ENCODE measurements around the gene PPME1. TPM values are rescaled to one million over a fixed set of nuclear protein-coding genes. Genes with fewer than 3 reads are reported as not detected.

PPME1 gene
- total and polyA plus RNA-seq, 2 of the 4 experiments (the other 2 are of a cell fraction) = 42.3 to 89.5 TPM

- CTCF ChIA-PET = no interaction called here
- Histone ChIP-seq H3K56ac (ENCODE audit: extremely low read depth, insufficient read depth, low read length) (no peak overlapping the region), H3K36me3 (ENCODE audit: control insufficient read depth, insufficient read depth, low read length) (0 out of 2 replicates have a peak, but pooled peaks cover 1% of the 10 kb centered on the region), H3K4me1 (ENCODE audit: control insufficient read depth, insufficient read depth, low read length) (no peaks in the 10 kb centered on the region), H3K79me1 (ENCODE audit: low read depth in 1 of 2, low read length in 2 of 2) (peaks cover 21 to 52% of the 10 kb centered on the region in 2 experiments), H3K23ac (ENCODE audit: low read depth, low read length) (no peak overlapping the region), H3K4me2 (ENCODE audit: low read depth, low read length) (no peak overlapping the region), H2AK5ac (ENCODE audit: low read depth, low read length) (no peak overlapping the region), H3K4me3 (ENCODE audit: insufficient read depth, low read depth, low read length) (no peak overlapping the region), H3K14ac (replicated peaks; ENCODE audit: low read depth, low read length) (no peak overlapping the region), H2BK15ac (ENCODE audit: low read depth, low read length) (no peak overlapping the region), H2BK120ac (ENCODE audit: low read depth, low read length) (no peak overlapping the region), H3K18ac (ENCODE audit: low read depth, low read length) (no peak overlapping the region), H3K27ac (ENCODE audit: insufficient read depth, low read length) (no peak overlapping the region), H3K9me3 (ENCODE audit: control insufficient read depth, insufficient read depth, low read length) (no peaks in the 10 kb centered on the region), H2AK9ac (replicated peaks; ENCODE audit: low read depth, low read length, poor library complexity) (no peak overlapping the region), H3K9me1 (ENCODE audit: insufficient read depth, low read length) (no peaks in the 10 kb centered on the region), H3K27me3 (ENCODE audit: control insufficient read depth, insufficient read depth, low read length) (no peaks in the 10 kb centered on the region), H3K9ac (ENCODE audit: low read depth, low read length) (no peak overlapping the region), H4K5ac (ENCODE audit: low read depth, low read length) (no peak overlapping the region), H4K20me1 (ENCODE audit: insufficient read depth, low read length) (peaks cover 9% of the 10 kb centered on the region; the same call in 1 of the 2 replicates), H4K8ac (ENCODE audit: low read depth in 2 of 2, low read length in 2 of 2) (no peak overlapping the region), H2AFZ (replicated peaks; ENCODE audit: low read length, poor library complexity) (no peak overlapping the region), H4K91ac (ENCODE audit: insufficient read depth, low read depth, low read length) (no peak overlapping the region), H3K4ac (ENCODE audit: low read depth, low read length) (no peak overlapping the region), H2BK20ac (ENCODE audit: low read depth, low read length) (no peak overlapping the region), H2BK5ac (ENCODE audit: low read depth, low read length, poor library complexity, severe bottlenecking) (no peak overlapping the region)
- POLR2A ChIA-PET (ENCODE audit: unreplicated experiment) = no interaction called here
- intact Hi-C loops (cut with micrococcal nuclease) = no loop called here
- WGBS, 2 experiments (ENCODE audit: extremely low coverage in 2 of 2, insufficient read length in 1 of 2) = no CpG with 5 or more reads among the region's 2 CpGs
- in situ Hi-C loops (cut with MboI; ENCODE audit: low sequenced_read_pairs) = no loop called here
- ATAC-seq (ENCODE audit: low read depth) (no peak), DNase-seq (no peak)
- dilution Hi-C loops (cut with HindIII; ENCODE audit: low sequenced_read_pairs, unreplicated experiment) = no loop called here
- TF ChIP-seq RFX5 (IDR thresholded peaks at IDR 0.05; ENCODE audit: low read depth, low read length) (no peak), MAFK (IDR thresholded peaks at IDR 0.05; ENCODE audit: low read depth, low read length) (no peak), MXI1 (IDR thresholded peaks at IDR 0.05; ENCODE audit: borderline replicate concordance, low read depth, low read length) (no peak), CEBPB (IDR thresholded peaks at IDR 0.05; ENCODE audit: low read depth, low read length) (no peak), USF2 (IDR thresholded peaks at IDR 0.05; ENCODE audit: low read depth, low read length) (no peak), RCOR1 (IDR thresholded peaks at IDR 0.05; ENCODE audit: insufficient replicate concordance, low read length) (no peak), SMC3 (IDR thresholded peaks at IDR 0.05; ENCODE audit: low read depth, low read length) (no peak), BHLHE40 (IDR thresholded peaks at IDR 0.05; ENCODE audit: low read depth, low read length) (no peak), POLR2A (IDR thresholded peaks at IDR 0.05; ENCODE audit: low read depth, low read length) (no peak), ELK1 (IDR thresholded peaks at IDR 0.05; ENCODE audit: borderline replicate concordance, low read depth, low read length) (no peak), CHD1 (IDR thresholded peaks at IDR 0.05; ENCODE audit: low read depth, low read length) (no peak), CTCF (conservative IDR thresholded peaks at IDR 0.05; ENCODE audit: low read depth, low read length) (no peak), MAZ (IDR thresholded peaks at IDR 0.05; ENCODE audit: borderline replicate concordance, low read depth, low read length) (no peak), NFE2L2 (IDR thresholded peaks at IDR 0.05; ENCODE audit: low read depth, low read length) (no peak), RAD21 (IDR thresholded peaks at IDR 0.05; ENCODE audit: low read length) (no peak), FOS (IDR thresholded peaks at IDR 0.05; ENCODE audit: low read depth, low read length) (no peak)
- no TSS peak for BruUV-seq (replicated peaks)
Observed at GRCh38 chr11:74196781-74197486, 25.8 kb downstream of the PPME1 start.
